ENCODE results near the gene RAPH1. TPM values are rescaled to one million over a fixed set of nuclear protein-coding genes. Genes with fewer than 3 reads are reported as not detected.
"Not testable (repeated sequence)": the region's sequence is repeated elsewhere in the genome, so short reads cannot be mapped to it uniquely, and the experiment has no call there.

Gene RAPH1
- total RNA-seq, 1 donor from 2014 or later, result 50.4 TPM

- FAIRE-seq (no peak), DNase-seq (ENCODE audit: low read depth) (no peak)
- Histone ChIP-seq H3K4me2 (ENCODE audit: low read length) (no peak overlapping the region), H2AFZ (ENCODE audit: low read depth, low read length) (no peak overlapping the region), H4K20me1 (ENCODE audit: insufficient read depth, low read length) (no peaks in the 10 kb centered on the region), H3K9ac (ENCODE audit: low read length) (no peak overlapping the region), H3K79me2 (ENCODE audit: insufficient read depth, low read length) (peaks cover 21% of the 10 kb centered on the region), H3K4me1 (ENCODE audit: insufficient read depth, low read length) (no peaks in the 10 kb centered on the region), H3K4me3 (ENCODE audit: insufficient read depth, low read depth, low read length) (no peak overlapping the region), H3K27me3 (ENCODE audit: insufficient read depth, low read length) (no peaks in the 10 kb centered on the region), H3K36me3 (ENCODE audit: insufficient read depth, low read length) (no peaks in the 10 kb centered on the region), H3K9me3 (ENCODE audit: insufficient read depth, low read depth, low read length) (no peaks in the 10 kb centered on the region), H3K27ac (ENCODE audit: low read depth, low read length) (no peak overlapping the region)
- Mint-ChIP-seq H3K4me1 (ENCODE audit: low read depth, unreplicated experiment) (peaks cover 2% of the 10 kb centered on the region), H3K4me3 (ENCODE audit: unreplicated experiment) (no peak overlapping the region), H3K36me3 (ENCODE audit: low read depth, unreplicated experiment) (peaks cover 3% of the 10 kb centered on the region), H3K27ac (ENCODE audit: unreplicated experiment) (no peak overlapping the region), H3K9me3 (ENCODE audit: unreplicated experiment) (no peaks in the 10 kb centered on the region), H3K27me3 (ENCODE audit: low read depth, unreplicated experiment) (no peaks in the 10 kb centered on the region)
- TF ChIP-seq EZH2 (IDR thresholded peaks at IDR 0.05; ENCODE audit: insufficient read depth, low read length), result no peak
- TF ChIP-seq CTCF (IDR thresholded peaks at IDR 0.05; ENCODE audit: insufficient read depth, low read depth, low read length), result no peak
Measured at GRCh38 chr2:203383038-203383437, 152.1 kb downstream of the RAPH1 start.

GRCh38 chr2:203379156-203379555 lies 155.9 kb downstream of the RAPH1 start:
- no peak overlapping the region for H3K27ac ChIP-seq (ENCODE audit: low read depth, low read length)
- DNase-seq (ENCODE audit: low read depth) (no peak), FAIRE-seq (no peak)
- no peaks in the 10 kb centered on the region for H3K9me3 ChIP-seq (ENCODE audit: insufficient read depth, low read depth, low read length)
- H3K4me3 Mint-ChIP-seq (ENCODE audit: unreplicated experiment), result no peak overlapping the region
- H3K9ac ChIP-seq (ENCODE audit: low read length), result no peak overlapping the region
- no peak overlapping the region for H3K4me3 ChIP-seq (ENCODE audit: insufficient read depth, low read depth, low read length)
- no peak overlapping the region for H2AFZ ChIP-seq (ENCODE audit: low read depth, low read length)
- no peaks in the 10 kb centered on the region for H3K4me1 ChIP-seq (ENCODE audit: insufficient read depth, low read length)
- no peaks in the 10 kb centered on the region for H3K9me3 Mint-ChIP-seq (ENCODE audit: unreplicated experiment)
- no peaks in the 10 kb centered on the region for H3K27me3 Mint-ChIP-seq (ENCODE audit: low read depth, unreplicated experiment)
- peaks cover 5% of the 10 kb centered on the region for H4K20me1 ChIP-seq (ENCODE audit: insufficient read depth, low read length)
- peaks cover 44% of the 10 kb centered on the region for H3K79me2 ChIP-seq (ENCODE audit: insufficient read depth, low read length)
- no peak overlapping the region for H3K4me2 ChIP-seq (ENCODE audit: low read length)
- no peaks in the 10 kb centered on the region for H3K36me3 ChIP-seq (ENCODE audit: insufficient read depth, low read length)
- peaks cover 2% of the 10 kb centered on the region for H3K4me1 Mint-ChIP-seq (ENCODE audit: low read depth, unreplicated experiment)
- H3K27me3 ChIP-seq (ENCODE audit: insufficient read depth, low read length), result no peaks in the 10 kb centered on the region
- H3K36me3 Mint-ChIP-seq (ENCODE audit: low read depth, unreplicated experiment), result no peaks in the 10 kb centered on the region
- TF ChIP-seq EZH2 (IDR thresholded peaks at IDR 0.05; ENCODE audit: insufficient read depth, low read length) (no peak), CTCF (IDR thresholded peaks at IDR 0.05; ENCODE audit: insufficient read depth, low read depth, low read length) (no peak)
- H3K27ac Mint-ChIP-seq (ENCODE audit: unreplicated experiment), result no peak overlapping the region

GRCh38 chr2:203376173-203376572 lies 158.9 kb downstream of the RAPH1 start:
- peaks cover 50% of the 10 kb centered on the region for H3K79me2 ChIP-seq (ENCODE audit: insufficient read depth, low read length)
- H3K9me3 ChIP-seq (ENCODE audit: insufficient read depth, low read depth, low read length), result no peaks in the 10 kb centered on the region
- no peak overlapping the region for H3K27ac Mint-ChIP-seq (ENCODE audit: unreplicated experiment)
- no peak overlapping the region for H3K9ac ChIP-seq (ENCODE audit: low read length)
- H3K9me3 Mint-ChIP-seq (ENCODE audit: unreplicated experiment), result no peaks in the 10 kb centered on the region
- no peaks in the 10 kb centered on the region for H3K27me3 ChIP-seq (ENCODE audit: insufficient read depth, low read length)
- no peaks in the 10 kb centered on the region for H3K4me1 ChIP-seq (ENCODE audit: insufficient read depth, low read length)
- no peak for FAIRE-seq
- H3K36me3 ChIP-seq (ENCODE audit: insufficient read depth, low read length), result no peaks in the 10 kb centered on the region
- H2AFZ ChIP-seq (ENCODE audit: low read depth, low read length), result no peak overlapping the region
- no peaks in the 10 kb centered on the region for H3K27me3 Mint-ChIP-seq (ENCODE audit: low read depth, unreplicated experiment)
- H3K4me2 ChIP-seq (ENCODE audit: low read length), result no peak overlapping the region
- no peak for TF ChIP-seq CTCF (IDR thresholded peaks at IDR 0.05; ENCODE audit: insufficient read depth, low read depth, low read length)
- no peak for TF ChIP-seq EZH2 (IDR thresholded peaks at IDR 0.05; ENCODE audit: insufficient read depth, low read length)
- peaks cover 5% of the 10 kb centered on the region for H4K20me1 ChIP-seq (ENCODE audit: insufficient read depth, low read length)
- H3K4me1 Mint-ChIP-seq (ENCODE audit: low read depth, unreplicated experiment), result peaks cover 2% of the 10 kb centered on the region
- no peak overlapping the region for H3K4me3 ChIP-seq (ENCODE audit: insufficient read depth, low read depth, low read length)
- H3K27ac ChIP-seq (ENCODE audit: low read depth, low read length), result no peak overlapping the region
- DNase-seq (ENCODE audit: low read depth), result no peak
- H3K4me3 Mint-ChIP-seq (ENCODE audit: unreplicated experiment), result no peak overlapping the region
- H3K36me3 Mint-ChIP-seq (ENCODE audit: low read depth, unreplicated experiment), result no peaks in the 10 kb centered on the region

GRCh38 chr2:203372706-203373105 lies 162.4 kb downstream of the RAPH1 start:
- not testable (repeated sequence) for H3K4me1 Mint-ChIP-seq (ENCODE audit: low read depth, unreplicated experiment); H3K4me2 ChIP-seq (ENCODE audit: low read length); H4K20me1 ChIP-seq (ENCODE audit: insufficient read depth, low read length); DNase-seq (ENCODE audit: low read depth); H2AFZ ChIP-seq (ENCODE audit: low read depth, low read length); H3K4me3 Mint-ChIP-seq (ENCODE audit: unreplicated experiment); H3K9ac ChIP-seq (ENCODE audit: low read length); H3K27me3 Mint-ChIP-seq (ENCODE audit: low read depth, unreplicated experiment); H3K4me3 ChIP-seq (ENCODE audit: insufficient read depth, low read depth, low read length); H3K9me3 ChIP-seq (ENCODE audit: insufficient read depth, low read depth, low read length); H3K27ac ChIP-seq (ENCODE audit: low read depth, low read length); FAIRE-seq; H3K27ac Mint-ChIP-seq (ENCODE audit: unreplicated experiment); H3K27me3 ChIP-seq (ENCODE audit: insufficient read depth, low read length); H3K9me3 Mint-ChIP-seq (ENCODE audit: unreplicated experiment); H3K36me3 Mint-ChIP-seq (ENCODE audit: low read depth, unreplicated experiment); H3K36me3 ChIP-seq (ENCODE audit: insufficient read depth, low read length); H3K4me1 ChIP-seq (ENCODE audit: insufficient read depth, low read length)
- H3K79me2 ChIP-seq (ENCODE audit: insufficient read depth, low read length), result peaks cover 54% of the 10 kb centered on the region
